HEK293 (cell line): Measurements from ENCODE around the gene HYI.

Experiments
- KLF9 ChIP-seq: fragments of 450-650 bp; formaldehyde crosslinking; IDR thresholded peaks from 2 replicates; pipeline ENCODE4 v1.5.1; 2016; ENCODE audit warnings: missing biosample characterization, missing genetic modification characterization, low read depth
- ZBTB21 ChIP-seq: fragments of 450-650 bp; formaldehyde crosslinking; IDR thresholded peaks from 2 replicates; pipeline ENCODE4 v1.5.1; 2017; ENCODE audit warnings: missing biosample characterization, missing genetic modification characterization
- TF ChIP-seq, protein P1 (sequence below): fragments of 450-650 bp; formaldehyde crosslinking; IDR thresholded peaks from 2 replicates; pipeline ENCODE4 v1.5.1; 2016; ENCODE audit warnings: missing biosample characterization, missing genetic modification characterization

DNA sequence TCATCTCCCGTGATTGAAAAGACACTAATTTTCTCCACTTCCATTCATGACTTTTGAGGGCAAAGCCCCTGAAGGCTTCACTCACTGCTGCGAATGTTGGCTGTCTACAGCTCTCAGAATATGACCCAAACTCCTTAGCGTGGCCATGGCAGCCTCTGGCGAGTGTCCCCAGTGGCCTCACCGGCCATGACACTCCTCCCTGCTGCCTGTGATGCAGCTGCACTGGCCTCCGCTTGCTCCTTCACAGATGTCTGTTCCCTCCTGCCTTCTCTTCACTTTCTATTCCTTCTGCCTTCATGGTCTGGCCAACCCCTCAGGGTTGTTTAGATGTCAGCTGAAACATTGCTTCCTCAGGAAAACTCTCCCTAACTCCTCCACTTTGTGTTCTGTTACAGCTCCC is 46.2 kb upstream of the HYI start:
- TF ChIP-seq KLF9 (tag by site-specific recombination) (no peak), ZBTB21 (no peak)
- TF ChIP-seq, protein P1, sequence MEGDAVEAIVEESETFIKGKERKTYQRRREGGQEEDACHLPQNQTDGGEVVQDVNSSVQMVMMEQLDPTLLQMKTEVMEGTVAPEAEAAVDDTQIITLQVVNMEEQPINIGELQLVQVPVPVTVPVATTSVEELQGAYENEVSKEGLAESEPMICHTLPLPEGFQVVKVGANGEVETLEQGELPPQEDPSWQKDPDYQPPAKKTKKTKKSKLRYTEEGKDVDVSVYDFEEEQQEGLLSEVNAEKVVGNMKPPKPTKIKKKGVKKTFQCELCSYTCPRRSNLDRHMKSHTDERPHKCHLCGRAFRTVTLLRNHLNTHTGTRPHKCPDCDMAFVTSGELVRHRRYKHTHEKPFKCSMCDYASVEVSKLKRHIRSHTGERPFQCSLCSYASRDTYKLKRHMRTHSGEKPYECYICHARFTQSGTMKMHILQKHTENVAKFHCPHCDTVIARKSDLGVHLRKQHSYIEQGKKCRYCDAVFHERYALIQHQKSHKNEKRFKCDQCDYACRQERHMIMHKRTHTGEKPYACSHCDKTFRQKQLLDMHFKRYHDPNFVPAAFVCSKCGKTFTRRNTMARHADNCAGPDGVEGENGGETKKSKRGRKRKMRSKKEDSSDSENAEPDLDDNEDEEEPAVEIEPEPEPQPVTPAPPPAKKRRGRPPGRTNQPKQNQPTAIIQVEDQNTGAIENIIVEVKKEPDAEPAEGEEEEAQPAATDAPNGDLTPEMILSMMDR, result no peak
